Measurements from ENCODE around the gene POLR2H.

DNA sequence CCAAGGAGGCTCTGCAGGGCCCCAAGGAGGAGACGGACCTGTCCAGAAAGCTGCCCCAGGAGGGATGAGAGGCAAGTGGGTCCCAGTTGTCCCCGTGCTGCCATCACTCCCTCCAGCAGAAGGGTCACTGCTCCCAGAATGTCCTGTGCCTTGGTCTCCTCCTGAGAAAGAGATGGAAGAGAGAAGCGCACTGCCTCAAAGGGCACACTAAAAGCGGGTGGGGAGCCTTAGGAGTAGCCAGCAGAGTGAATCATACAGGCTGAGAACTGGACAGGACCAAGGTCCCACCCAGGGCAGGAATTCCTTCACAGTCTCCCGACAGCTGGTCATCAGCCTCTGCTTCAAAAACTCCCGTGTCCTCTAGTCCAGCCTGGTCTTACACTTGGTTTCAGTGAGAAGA is 11.9 kb downstream of the POLR2H start:
- TF ChIP-seq, protein P1, sequence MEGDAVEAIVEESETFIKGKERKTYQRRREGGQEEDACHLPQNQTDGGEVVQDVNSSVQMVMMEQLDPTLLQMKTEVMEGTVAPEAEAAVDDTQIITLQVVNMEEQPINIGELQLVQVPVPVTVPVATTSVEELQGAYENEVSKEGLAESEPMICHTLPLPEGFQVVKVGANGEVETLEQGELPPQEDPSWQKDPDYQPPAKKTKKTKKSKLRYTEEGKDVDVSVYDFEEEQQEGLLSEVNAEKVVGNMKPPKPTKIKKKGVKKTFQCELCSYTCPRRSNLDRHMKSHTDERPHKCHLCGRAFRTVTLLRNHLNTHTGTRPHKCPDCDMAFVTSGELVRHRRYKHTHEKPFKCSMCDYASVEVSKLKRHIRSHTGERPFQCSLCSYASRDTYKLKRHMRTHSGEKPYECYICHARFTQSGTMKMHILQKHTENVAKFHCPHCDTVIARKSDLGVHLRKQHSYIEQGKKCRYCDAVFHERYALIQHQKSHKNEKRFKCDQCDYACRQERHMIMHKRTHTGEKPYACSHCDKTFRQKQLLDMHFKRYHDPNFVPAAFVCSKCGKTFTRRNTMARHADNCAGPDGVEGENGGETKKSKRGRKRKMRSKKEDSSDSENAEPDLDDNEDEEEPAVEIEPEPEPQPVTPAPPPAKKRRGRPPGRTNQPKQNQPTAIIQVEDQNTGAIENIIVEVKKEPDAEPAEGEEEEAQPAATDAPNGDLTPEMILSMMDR (conservative IDR thresholded peaks at IDR 0.05): no peak
- TF ChIP-seq EZH2 (IDR thresholded peaks at IDR 0.05; ENCODE audit: low read depth): no peak

Measured in PC-9 (cell line).